NCI-H2196 treated with DMSO at 0.1 percent for 48 hours (cell line): ENCODE data around the gene ARHGAP12.

Experiments
- DNase-seq: peaks from one replicate; lab custom pipeline; 2025; ENCODE audit not compliant: unreplicated experiment; lab: John Stamatoyannopoulos, UW

The ARHGAP12 gene

DNA sequence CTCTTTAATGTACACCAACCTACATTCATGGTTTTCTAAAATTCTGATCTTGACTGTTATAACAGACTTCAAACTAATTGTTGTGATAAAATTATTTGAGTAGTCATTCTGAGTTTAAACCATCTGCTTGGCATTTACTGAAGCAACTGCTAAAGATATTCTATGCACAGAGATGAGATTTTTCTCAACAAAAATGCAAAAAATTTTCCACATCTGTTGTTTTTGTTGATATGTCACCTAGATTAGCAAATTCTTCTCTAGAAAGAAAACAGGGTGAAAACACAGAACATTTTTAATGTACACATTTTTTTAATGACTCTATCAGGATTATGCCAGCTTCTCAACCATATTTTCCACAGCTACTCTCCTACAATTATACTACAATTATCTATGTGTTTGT lies 42.7 kb downstream of the ARHGAP12 start:
- DNase-seq, result no peak

DNA sequence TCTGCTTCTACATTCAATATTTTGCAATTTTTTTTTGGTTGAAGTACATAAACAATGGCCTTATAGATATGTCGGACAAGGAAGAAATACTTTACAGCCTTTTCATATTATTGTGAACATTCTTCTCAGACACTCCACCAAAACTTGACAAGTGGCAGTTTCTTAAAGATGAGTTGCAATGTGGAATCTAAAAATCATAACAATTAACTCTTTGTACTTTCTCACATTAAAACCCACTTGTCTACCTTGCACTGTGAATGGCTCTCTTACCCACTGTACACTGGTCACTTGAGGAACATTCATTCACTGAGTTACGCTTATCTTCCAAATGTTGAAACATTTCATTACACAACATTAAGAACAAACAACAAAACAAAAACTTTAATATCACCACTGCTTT lies 44.2 kb downstream of the ARHGAP12 start:
- DNase-seq, result no peak

DNA sequence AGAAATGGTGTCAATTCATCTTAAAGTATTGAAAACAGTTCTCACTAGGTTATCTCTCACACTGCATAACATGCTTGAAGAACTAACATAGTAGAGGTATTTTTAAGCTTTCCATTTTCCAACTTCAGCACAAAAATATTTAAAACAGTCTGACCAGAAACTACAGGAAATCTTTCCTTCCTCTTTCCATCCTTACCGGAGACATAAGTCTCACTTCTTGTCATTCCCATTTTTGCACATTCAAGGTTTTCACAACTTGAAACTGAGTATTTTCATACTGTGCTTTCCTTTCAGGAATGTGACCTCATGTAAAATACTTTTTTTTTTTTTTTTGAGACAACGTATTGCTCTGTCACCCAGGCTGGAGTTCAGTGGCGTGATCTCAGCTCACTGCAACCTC lies 45.2 kb downstream of the ARHGAP12 start:
- DNase-seq, result no peak

DNA sequence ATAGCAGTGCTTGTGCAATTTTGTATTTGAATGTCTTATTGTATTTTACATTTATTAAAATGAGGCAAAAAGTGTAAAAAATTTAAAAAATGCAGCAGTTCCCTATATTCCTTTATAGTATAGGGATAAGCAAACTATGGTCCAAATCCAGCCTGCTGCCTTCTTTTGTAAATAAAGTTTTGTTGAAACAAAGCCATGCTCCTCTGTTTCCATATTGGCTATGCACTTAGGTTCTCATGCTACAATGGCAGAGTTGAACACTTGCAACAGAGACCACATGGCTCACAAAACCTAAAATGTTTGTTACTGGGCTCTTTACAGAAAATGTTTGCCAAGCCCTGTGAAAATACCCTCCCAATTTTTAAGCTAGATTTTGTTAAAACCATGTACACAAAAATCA lies 50.1 kb downstream of the ARHGAP12 start:
- no peak for DNase-seq

DNA sequence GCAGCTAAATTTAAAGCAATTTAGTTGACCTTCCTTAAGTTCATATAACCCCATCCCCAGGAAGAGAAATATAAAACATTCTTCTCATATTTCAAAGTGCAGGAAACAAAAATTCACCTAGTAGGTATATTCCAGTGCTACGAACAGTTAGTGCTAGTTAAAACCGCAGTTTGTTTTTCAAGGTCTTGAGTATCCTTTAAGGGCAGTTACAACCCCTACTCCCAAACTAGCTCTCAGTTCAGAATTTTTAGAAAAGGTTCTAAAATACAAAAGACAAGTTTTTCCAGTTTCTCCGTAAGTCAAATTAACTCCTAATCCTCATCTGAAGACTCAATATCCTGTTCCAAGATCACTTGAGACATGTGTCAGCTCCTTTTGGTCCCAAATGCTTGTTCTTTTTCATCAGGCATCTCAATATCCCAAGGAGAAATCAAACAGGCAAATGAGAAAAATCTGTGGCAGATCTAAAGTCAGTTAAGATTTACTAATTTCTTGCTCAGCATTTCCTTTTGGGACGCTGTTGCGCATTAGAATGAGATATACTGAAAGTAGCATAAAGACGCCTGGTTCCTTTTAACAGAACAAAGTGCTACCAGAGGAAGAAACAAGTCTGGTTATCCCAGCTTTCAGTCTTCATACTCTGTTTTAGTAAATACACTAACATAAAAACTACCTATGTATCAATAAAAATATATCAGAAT lies 51.8 kb downstream of the ARHGAP12 start:
- no peak for DNase-seq

DNA sequence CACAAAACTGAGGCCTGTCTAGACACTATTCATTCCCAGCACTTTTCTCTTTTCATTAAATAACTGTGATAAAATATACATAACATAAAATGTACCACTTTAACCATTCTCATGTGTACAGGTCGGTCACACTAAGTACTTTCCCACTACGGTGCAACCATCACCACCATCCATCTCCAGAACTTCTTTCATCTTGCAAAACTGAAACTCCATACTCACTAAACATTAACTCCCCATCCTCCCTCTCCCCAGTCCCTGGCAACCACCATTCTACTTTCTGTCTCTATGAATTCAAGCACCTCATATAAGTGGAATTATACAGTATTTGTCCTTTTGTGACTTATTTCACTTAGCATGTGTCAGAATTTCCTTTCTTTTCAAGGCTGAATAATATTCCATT lies 53.0 kb downstream of the ARHGAP12 start:
- no peak for DNase-seq

DNA sequence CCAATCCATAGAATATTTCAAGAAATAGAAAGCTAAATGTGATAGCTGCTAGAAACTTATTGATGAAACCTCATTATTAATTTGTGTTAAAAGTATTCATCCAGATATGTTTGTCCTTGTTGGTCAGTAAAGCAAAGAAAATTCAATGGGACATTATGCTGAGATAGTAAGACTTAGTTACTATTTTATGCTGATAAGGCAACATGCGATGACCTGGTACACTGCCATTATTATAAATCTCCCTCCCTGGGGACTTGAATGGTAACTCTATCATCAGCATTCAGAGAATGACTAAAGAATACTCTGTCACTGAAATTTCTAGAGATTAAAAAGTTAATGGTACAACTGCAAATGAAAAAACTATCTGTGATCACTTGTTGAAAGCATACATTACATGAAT lies 54.9 kb downstream of the ARHGAP12 start:
- no peak for DNase-seq

DNA sequence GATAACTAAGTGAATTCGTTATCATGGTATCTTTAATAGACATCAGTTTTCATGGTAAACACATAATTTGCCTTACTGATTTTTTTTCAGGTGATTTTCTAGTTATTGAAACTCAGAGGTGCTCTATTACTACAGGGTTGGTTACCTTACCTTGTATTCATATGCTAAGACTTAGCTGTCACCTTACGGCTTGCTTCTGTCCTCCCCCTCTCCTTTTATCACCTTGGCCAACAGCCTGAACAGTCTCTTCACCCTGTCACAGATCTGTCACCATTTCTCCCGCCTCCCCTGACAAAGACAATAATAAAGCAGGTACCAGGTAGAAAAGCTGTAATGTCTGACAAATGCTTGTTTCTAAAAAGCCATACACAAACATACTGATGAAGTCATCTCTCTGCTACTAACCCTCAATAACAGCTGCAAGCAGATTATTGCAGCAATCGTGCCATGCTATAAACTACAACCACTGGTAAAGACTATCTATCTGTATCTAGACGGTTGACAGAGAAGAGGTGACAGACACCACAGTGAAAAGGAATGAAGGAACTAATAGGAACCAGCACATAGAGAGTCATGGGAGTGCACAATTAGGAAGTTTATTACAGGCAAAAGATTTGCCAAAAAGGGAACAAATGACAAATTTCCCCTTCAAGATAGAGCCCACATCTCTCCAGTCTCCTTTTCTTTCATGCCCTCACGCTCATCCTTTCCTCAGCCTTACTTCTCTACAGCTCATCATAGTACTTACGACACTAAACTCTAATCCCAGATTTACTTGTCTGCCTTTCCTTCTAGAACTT lies 57.2 kb downstream of the ARHGAP12 start:
- DNase-seq, result no peak

DNA sequence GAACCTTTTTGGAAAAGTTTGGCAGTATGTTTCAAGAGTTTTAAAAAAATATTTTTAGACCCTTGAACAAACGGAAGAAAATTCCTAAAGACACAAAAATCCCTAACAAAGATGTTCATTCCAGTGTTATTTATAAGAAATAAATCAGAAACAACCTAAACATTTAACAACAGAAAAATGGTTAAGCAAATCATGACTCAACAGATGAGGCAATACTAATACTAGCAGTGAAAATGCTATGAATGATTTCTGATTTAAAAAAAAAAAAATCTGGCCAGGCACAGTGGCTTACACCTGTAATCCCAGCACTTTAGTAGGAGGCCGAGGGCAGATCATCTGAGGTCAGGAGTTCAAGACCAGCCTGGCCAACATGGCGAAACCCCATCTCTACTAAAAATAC lies 61.0 kb downstream of the ARHGAP12 start:
- no peak for DNase-seq

DNA sequence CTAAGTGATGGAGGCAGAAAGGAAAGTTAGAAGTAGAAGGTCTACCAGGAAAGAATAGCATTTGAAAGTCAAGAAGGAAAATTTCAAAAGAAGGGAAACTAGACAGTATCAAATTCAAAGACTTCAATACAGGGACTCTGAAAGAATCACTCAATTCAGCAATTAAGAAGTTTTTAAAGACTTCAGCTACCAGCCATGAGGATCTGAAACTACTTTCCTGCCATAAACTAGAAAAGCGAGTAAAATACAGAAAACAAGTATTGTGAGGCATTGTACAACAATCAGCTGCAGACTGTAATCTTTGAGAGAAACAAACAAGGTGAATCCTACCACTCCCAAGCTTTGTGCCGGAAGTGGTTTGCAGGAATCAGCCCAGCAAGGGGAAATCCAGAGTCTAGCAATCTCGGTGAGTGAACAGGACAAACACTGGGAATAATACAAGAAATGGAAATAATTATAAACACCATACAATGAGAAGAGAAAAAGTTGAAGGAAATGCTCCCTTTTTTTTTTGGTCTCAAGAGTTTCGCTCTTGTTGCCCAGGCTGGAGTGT lies 62.4 kb downstream of the ARHGAP12 start:
- no peak for DNase-seq

DNA sequence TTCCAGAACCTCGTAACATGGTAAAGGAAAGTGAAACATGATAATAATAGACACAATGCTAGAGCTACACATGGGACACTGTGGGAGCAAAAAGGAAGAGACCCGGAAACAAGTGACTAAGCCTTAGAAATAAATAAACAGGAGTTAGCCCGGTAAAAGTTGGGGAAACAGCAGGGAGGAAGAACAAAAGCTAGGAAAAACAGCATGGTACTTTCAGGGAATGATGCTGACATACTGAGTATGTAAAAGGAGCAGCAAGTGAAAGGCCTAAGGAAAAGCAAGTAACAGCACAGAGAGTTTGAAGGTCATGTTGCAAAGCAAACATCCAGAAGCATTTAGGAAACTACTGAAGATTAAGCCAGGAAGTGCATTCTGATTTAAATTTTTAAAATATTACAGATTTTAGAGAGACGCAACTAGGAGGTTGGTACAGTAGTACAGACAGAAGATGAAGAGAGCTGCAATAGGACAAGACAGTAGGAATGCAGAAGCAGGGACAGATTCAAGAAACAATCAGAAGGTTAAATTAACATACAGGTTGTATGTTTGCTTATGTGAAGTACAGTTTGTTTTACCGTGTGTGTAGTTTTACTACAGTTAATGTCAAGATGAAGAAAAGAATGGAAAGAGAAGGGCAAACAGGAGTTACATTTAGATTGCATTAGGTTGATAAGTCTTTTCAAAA lies 63.7 kb downstream of the ARHGAP12 start:
- no peak for DNase-seq

DNA sequence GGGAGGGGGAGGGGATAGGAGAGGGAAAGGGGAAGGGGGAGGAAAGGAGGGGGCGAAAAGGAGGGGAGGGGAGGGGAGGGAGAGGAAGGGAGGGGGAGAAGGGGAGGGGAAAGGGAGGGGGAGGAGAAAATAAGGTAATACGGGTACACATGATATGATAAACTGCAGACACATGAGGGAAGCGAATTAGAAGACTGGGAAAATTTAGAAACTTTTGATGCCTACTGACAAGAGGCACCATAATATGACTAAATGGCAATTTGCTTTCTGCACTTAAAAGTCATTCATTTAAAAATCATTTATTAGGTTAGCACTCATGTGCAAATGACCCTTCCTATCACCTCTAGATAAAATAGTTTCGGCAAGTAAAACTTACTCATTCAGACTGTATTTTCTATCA lies 73.6 kb downstream of the ARHGAP12 start:
- no peak for DNase-seq

DNA sequence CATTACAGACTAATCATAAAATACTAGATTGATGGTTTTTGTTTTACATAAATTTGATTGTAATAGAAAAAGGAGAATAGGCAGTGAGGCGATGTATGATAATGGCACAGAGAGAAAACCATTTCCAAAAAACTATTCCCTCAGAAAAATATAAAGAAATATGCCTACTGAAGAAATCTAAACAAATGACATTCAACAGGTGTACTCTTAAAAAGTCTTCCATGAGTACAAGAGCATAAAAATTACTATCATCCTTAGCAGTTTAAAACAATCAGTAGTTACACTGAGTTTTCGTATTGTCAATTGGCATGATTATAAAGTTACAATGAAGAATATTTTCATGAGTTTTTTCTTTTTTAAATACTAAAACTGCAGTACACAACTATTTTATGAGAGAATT lies 75.0 kb downstream of the ARHGAP12 start:
- no peak for DNase-seq

DNA sequence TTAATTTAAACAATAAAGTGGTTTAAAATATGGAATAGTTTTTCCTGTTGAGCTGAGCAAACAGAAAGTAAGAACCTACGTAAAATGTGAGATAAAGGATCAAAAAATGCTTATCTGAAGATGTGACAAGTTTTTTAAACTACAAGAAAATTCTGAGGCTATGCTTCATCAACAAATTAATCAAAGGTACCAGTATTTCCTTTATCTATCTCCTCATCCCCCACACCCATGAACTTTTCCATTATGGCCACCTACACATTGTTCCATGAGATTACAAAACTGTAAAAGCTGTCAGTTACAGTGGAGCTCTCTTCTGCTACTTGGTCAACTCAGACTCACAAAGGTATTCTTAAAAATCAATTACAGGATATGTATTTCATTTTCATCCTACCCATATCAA lies 77.4 kb downstream of the ARHGAP12 start:
- DNase-seq, result no peak

DNA sequence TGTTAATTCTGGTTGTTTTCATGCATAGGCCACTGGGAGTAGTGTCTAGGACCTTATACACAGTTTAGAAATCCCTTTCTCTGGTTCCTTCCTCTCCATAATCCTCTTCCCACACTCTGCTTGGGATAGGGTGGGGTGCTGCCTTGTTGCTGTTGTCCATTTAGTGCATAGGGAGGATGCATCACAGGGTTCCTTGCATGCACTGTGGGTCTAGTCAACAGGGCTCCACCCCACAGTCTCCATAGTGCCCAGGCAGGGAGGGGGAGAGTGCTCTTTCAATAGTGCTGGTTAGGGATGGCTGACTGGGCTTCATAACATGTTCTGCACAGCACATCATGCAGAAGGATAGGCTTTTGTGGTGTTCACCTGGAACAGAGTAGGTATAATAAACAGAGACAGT lies 81.1 kb downstream of the ARHGAP12 start:
- no peak for DNase-seq

DNA sequence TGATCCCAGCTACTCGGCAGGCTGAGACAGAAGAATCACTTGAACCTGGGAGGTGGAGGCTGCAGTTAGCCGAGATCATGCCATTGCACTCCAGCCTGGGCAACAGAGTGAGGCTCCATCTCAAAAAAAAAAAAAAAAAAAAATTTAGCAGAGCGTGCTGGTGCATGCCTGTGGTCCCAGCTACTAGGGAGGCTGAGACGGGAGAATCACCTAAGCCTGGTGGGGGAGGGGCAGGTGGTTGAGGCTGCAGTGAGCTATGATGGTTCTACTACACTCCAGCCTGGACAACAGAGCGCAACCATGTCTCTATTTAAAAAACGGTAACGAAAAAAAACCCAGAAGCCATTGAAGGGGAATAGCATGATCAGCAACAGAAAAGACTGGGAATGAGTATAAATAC lies 89.9 kb downstream of the ARHGAP12 start:
- no peak for DNase-seq

DNA sequence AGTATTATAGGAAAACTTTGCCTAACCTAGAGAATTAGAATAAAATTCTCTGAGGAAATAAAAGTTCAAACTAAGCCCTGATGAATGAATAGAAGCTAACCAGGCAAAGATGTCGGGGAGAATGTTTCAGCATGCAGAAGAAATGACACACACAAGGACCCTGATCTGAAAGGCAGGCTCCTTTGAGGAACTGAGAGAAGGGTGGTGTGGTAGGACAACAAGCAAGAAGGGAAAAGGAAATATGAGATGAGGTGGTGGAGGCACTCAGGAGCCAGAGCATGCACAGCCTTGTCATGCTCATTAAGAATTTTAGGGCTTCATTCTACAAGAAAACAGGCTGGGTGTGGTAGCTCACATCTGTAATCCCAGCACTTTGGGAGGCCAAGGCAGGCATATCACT lies 90.6 kb downstream of the ARHGAP12 start:
- DNase-seq, result no peak

DNA sequence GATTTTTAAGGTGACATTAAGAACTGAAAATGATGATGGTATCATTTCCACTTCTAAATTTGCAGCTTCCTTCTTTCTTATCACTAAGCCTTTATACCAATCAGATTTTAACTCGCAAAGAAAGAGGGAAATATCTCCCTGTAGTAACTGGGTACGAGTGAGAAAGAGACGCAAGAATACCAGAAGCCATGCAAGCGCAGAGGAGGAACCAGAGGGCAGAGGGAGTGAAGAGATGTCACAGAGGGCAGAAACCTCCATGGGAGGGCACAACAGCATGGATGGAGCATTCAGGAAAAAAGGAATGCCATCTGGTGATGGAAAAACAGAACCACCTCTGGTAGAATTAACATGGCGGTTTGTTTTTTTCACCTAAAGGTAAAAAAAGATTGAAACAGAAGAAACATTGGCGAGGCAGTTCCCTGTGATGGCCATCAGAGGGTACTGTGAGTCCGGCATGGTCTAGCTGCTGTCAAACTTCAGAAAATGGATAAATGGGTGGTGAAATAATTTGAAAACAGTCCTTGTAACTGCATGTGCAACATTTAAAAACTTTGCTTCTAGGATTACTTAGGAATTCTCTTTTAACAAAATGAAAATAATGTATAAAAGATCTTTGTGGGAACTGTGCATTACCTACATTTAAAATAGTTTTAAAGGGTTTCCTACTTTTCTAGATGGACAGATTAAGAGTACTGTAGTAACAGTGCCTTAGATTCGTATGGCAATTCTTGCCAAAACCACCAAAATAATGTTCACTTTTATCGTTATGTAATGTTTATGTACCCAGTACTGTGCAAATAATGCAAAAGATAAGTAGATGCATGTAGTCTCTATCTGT lies 91.8 kb downstream of the ARHGAP12 start:
- no peak for DNase-seq

DNA sequence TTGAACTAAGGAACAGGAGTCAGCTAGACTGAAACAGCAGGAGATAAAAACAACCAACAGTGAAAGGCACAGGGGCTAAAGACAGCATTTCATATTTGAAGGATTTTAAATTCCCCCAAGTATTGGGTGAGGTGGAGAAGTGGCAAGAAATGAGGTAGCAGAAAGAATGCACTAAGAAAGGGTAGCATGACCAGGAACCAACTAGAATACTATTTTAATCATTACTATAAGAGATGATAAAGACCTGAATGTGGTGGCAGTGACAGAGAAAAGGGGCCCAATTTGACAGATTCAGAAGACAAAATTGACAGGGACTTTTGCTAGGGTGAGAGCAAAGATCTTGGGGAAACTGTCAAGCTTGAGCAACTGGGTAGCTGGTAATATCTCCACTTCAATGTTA lies 94.9 kb downstream of the ARHGAP12 start:
- no peak for DNase-seq

DNA sequence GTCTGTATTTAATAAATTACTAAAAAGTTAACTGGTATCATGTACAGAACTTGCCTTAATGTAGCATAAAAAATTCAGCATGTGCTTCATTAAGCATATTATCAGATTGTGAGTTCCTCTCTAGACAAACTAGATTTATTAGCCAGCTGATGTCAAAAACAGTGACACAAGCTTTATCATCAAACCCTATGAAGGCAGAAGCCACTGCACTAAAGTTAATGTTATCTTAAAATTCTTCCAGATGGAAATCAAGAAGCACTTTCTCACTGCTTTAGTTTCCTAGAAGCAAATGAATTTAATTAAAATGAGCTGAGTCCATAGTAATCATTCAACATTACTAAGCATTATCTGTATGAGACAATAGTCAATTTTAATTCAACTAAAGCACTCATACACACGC lies 96.4 kb downstream of the ARHGAP12 start:
- no peak for DNase-seq

DNA sequence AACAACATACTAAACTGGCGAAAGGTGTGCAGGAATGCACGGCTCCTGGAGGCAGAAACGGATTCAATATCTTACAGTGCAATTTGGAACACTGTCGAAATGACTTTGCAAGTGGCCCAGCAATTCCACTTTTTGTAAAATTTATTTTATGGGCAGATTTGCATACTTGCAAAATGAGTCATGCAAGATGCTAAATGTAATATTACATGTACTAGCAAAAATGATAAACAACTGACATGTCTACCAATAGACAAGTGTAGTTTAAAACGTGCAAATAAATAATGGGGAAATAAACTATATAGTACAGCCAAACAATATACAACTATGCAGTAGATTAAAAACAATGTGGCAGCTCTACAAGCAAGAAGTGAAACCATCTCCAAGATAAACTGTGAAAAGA lies 97.7 kb downstream of the ARHGAP12 start:
- no peak for DNase-seq
